Right atrium auricular region (tissue), 2 donors: Measurements from ENCODE around the gene PPHLN1. TPM values are rescaled to one million over a fixed set of nuclear protein-coding genes. Genes with fewer than 3 reads are reported as not detected.

Source experiments
- DNase-seq: peaks from one replicate; pipeline ENCODE4 v3.0.0-alpha.2; 2019; ENCODE audit warnings: low spot score
- H3K27ac ChIP-seq, 2 donors: fragments of 200-600 bp; sonication (generic); 1 replicate in 1 of 2; 2 replicates in 1 of 2; pipeline ENCODE4 v1.5.1; 2016 to 2019
- H3K27me3 ChIP-seq, 2 donors: fragments of 200-600 bp; sonication (generic); one replicate each; pipeline versions ENCODE4 v1.5.1 to v1.6.0; 2017 to 2019
- H3K36me3 ChIP-seq: fragments of 200-600 bp; sonication (generic); one replicate; pipeline ENCODE4 v1.5.1; 2016
- H3K4me1 ChIP-seq, 2 donors: fragments of 200-600 bp; sonication (generic); one replicate each; pipeline versions ENCODE4 v1.5.1 to v1.6.0; 2017 to 2019
- H3K4me3 ChIP-seq, 2 donors: fragments of 200-600 bp; sonication (generic); 1 replicate in 1 of 2; 2 replicates in 1 of 2; pipeline ENCODE4 v1.5.1; 2017 to 2019; ENCODE audit warnings: mild to moderate bottlenecking in 1 of 2, moderate library complexity in 1 of 2
- H3K9me3 ChIP-seq, 2 donors: fragments of 200-600 bp; sonication (generic); one replicate each; pipeline ENCODE4 v1.5.1; 2019
- total RNA-seq, 2 donors: library from RNA; depleted of rRNA; stranded (reverse); fragments of >200 nt; gene quantifications; one replicate each; pipeline ENCODE4 v1.1.0, GENCODE V29; 2016
- TF ChIP-seq, protein P1 (sequence below), 2 donors: fragments of 200-600 bp; sonication (generic); IDR thresholded peaks; one replicate each; pipeline ENCODE4 v1.5.1; 2019; ENCODE audit warnings: antibody characterized with exemption in 2 of 2

The PPHLN1 gene
- total RNA-seq, 2 donors from 2014 or later, result 36.6 to 46.6 TPM

GRCh38 chr12:42282294-42282693 lies 43.7 kb upstream of the PPHLN1 start:
- Histone ChIP-seq H3K27me3 (no peaks in the 10 kb centered on the region), H3K27ac (no peak overlapping the region), H3K4me3 (no peak overlapping the region), H3K9me3 (no peaks in the 10 kb centered on the region), H3K4me1 (no peaks in the 10 kb centered on the region), H3K36me3 (no peaks in the 10 kb centered on the region)
- TF ChIP-seq, protein P1, sequence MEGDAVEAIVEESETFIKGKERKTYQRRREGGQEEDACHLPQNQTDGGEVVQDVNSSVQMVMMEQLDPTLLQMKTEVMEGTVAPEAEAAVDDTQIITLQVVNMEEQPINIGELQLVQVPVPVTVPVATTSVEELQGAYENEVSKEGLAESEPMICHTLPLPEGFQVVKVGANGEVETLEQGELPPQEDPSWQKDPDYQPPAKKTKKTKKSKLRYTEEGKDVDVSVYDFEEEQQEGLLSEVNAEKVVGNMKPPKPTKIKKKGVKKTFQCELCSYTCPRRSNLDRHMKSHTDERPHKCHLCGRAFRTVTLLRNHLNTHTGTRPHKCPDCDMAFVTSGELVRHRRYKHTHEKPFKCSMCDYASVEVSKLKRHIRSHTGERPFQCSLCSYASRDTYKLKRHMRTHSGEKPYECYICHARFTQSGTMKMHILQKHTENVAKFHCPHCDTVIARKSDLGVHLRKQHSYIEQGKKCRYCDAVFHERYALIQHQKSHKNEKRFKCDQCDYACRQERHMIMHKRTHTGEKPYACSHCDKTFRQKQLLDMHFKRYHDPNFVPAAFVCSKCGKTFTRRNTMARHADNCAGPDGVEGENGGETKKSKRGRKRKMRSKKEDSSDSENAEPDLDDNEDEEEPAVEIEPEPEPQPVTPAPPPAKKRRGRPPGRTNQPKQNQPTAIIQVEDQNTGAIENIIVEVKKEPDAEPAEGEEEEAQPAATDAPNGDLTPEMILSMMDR (IDR thresholded peaks at IDR 0.05), result no peak
- no peak for DNase-seq

DNA sequence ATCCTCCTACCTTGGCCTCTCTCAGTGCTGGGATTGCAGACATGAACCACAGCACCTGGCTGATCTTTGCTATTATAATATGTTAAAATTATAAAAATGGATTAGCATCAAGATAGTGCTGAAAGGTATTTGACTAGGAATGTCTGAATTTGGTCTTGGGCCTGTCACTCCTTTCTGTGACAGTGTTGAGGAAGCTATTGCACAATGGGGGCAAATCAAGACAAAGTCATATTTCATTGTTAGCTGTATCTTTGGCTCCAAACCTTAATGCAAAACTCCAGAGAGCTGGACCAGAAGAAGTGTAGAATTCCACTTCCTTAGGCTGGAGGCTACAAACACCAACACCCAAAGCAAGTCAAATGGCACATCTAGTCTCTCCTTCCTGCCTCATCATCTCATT lies 42.2 kb upstream of the PPHLN1 start:
- Histone ChIP-seq H3K4me1 (no peaks in the 10 kb centered on the region), H3K27ac (no peak overlapping the region), H3K27me3 (no peaks in the 10 kb centered on the region), H3K9me3 (no peaks in the 10 kb centered on the region), H3K36me3 (no peaks in the 10 kb centered on the region), H3K4me3 (no peak overlapping the region)
- DNase-seq, result no peak
- TF ChIP-seq, protein P1 (IDR thresholded peaks at IDR 0.05), result no peak

GRCh38 chr12:42284157-42284556 lies 41.8 kb upstream of the PPHLN1 start:
- no peaks in the 10 kb centered on the region for H3K9me3 ChIP-seq
- no peaks in the 10 kb centered on the region for H3K27me3 ChIP-seq
- no peak overlapping the region for H3K27ac ChIP-seq
- no peak overlapping the region for H3K4me3 ChIP-seq
- no peak for DNase-seq
- TF ChIP-seq, protein P1 (IDR thresholded peaks at IDR 0.05), result no peak
- no peaks in the 10 kb centered on the region for H3K4me1 ChIP-seq
- H3K36me3 ChIP-seq, result no peaks in the 10 kb centered on the region

DNA sequence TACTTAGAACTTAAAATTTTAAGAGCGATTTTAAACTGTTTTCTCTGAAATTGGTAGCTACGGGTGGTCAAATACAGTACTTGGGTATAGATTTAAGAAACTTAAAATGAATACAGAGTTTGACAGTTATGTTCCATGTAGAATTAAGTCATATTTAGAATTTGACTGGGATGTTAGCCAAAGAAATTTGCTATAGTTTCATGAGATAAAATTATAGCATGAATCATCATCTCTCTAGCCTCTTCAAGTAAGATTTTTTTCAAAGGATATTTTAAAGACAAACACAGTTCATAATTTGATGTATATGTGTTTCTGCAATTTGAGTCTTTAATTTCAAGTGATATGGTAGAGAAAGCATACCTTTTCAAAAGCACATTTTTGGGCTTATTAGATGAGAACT lies 41.1 kb upstream of the PPHLN1 start:
- no peaks in the 10 kb centered on the region for H3K4me1 ChIP-seq
- no peak overlapping the region for H3K4me3 ChIP-seq
- no peak overlapping the region for H3K27ac ChIP-seq
- TF ChIP-seq, protein P1 (IDR thresholded peaks at IDR 0.05), result no peak
- H3K27me3 ChIP-seq, result no peaks in the 10 kb centered on the region
- H3K9me3 ChIP-seq, result no peaks in the 10 kb centered on the region
- DNase-seq, result no peak
- H3K36me3 ChIP-seq, result no peaks in the 10 kb centered on the region

DNA sequence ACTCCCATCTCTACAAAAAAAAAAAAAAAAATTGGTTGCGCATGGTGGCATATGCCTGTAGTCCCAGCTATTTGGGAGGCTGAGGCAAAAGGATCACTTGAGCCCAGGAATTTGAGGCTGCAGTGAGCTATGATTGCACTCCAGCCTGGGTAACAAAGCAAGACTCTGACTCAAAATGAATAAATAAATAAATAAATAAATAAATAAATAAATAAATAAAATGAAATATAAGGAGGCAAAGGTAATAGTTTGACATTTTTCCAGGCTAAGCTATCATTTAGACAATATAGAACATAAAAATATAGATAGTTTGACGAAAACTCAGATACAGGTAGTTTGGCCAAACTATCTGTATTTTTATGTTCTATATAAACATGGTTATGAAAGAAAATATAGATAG lies 40.5 kb upstream of the PPHLN1 start:
- Histone ChIP-seq H3K36me3 (no peaks in the 10 kb centered on the region), H3K27me3 (no peaks in the 10 kb centered on the region)
- TF ChIP-seq, protein P1 (IDR thresholded peaks at IDR 0.05), result no peak

DNA sequence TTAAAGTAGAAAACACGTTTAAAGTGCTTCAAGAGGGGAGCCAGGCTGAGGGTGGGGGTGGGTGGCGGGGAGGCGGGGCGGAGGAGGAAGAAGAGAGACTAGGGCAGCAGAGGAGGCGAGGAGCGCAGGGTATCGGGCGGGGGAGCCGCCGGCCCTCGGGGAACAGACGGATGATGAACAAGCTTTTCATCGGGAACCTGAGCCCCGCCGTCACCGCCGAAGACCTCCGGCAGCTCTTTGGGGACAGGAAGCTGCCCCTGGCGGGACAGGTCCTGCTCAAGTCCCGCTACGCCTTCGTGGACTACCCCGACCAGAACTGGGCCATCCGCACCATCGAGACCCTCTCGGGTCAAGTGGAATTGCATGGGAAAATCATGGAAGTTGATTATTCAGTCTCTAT lies 39.2 kb upstream of the PPHLN1 start:
- H3K9me3 ChIP-seq, result no peaks in the 10 kb centered on the region
- TF ChIP-seq, protein P1 (IDR thresholded peaks at IDR 0.05), result no peak
- H3K27me3 ChIP-seq, result no peaks in the 10 kb centered on the region
- DNase-seq, result no peak
- H3K4me1 ChIP-seq, result no peaks in the 10 kb centered on the region
- no peaks in the 10 kb centered on the region for H3K36me3 ChIP-seq
- no peak overlapping the region for H3K4me3 ChIP-seq
- no peak overlapping the region for H3K27ac ChIP-seq

More for the DNA sequence above, 40.5 kb upstream of the PPHLN1 start:
- Histone ChIP-seq H3K4me1 (no peaks in the 10 kb centered on the region), H3K9me3 (no peaks in the 10 kb centered on the region), H3K27ac (no peak overlapping the region), H3K4me3 (no peak overlapping the region)
- no peak for DNase-seq
